Measurements from ENCODE around the gene PLEKHG4B.
"Not testable (repeated sequence)": the region's sequence is repeated elsewhere in the genome, so short reads cannot be mapped to it uniquely, and the experiment has no call there.

The PLEKHG4B gene

GRCh38 chr5:201672-202071 lies 109.7 kb downstream of the PLEKHG4B start:
- DNase-seq = peak in 1 of 42 donors; percentile 15
- intact Hi-C loops (cut with DNase I) = no loop called here

- peak in 2 of 42 donors; percentile 13 to 27 for DNase-seq
- intact Hi-C loops (cut with DNase I) = no loop called here
Observed at GRCh38 chr5:203246-203930, 111.4 kb downstream of the PLEKHG4B start.

DNA sequence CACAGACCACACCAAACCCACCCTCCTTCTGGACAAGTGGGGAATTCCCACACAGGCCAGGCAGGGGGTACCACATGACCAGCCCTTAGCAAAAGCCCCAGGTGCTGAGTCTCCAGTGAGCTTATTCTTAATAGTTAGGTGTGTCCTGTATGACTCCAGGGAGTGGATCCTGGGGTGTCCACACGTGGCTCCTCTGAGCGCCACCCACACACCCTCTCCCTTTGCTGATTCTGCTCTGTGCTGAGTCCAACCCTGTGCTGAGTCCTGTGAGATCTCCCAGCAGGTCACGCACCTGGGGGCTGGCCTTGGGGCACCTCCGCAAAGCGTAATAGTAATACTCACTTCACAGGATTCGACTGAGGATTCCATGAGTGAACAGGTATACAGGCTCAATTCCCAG lies 112.0 kb downstream of the PLEKHG4B start:
- intact Hi-C loops (cut with DNase I) = no loop called here
- peak in 2 of 42 donors; percentile 5 for DNase-seq

DNA sequence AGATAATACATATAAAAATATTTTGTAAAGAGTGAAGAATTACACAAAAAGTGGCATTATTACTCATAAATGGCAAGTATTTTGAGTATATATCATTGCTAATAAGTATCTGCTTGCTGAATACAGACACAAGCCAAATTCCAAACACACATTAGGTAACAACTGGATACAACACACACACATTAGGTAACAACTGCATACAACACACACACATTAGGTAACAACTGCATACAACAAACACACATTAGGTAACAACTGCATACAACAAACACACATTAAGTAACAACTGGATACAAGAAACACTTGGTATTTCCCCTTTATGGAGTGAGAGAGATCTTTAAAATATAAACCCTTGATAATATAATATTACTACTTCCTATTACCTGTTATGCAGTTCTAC lies 112.5 kb downstream of the PLEKHG4B start:
- DNase-seq = no peak
- intact Hi-C loops (cut with DNase I) = no loop called here

DNA sequence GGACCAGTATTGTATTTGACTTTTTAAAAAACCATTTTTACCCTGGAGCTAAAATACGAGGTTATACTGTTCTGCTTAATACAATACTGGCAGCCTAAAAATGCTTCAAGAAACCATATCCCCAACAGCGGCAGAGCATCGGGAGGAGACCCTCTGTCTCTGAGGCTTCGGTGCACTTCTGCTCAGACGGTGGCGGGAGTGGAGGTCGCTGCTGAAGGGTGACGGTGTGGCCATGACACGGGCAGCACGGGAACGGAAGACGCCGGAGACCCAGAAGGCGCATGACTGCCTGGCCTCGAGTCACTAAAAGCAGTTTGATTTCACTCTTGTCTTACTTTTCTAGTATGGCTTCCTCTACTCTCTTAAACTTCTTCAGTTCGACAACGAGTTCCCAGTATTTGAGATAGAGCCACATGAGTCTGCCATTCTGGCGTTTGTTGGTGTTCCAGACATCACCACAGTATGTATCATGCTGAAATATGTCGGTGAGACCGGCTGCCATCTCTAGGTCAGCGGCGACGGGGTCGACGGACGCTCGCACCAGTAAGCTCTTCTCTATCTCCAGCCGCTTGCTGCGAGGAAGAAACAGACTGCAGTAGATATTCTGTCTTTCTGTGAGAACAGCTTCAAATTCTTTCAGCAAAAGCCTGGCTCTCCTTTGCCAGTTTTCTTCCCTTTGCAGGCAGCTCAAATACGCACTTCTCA lies 113.2 kb downstream of the PLEKHG4B start:
- DNase-seq = peak in 1 of 42 donors; percentile 30
- intact Hi-C loops (cut with DNase I) = no loop called here

- DNase-seq = peak in 3 of 42 donors; percentile 3 to 36 (median 12)
- intact Hi-C loops (cut with DNase I) = no loop called here
Observed at GRCh38 chr5:206406-206805, 114.4 kb downstream of the PLEKHG4B start.

GRCh38 chr5:206927-207536 lies 115.1 kb downstream of the PLEKHG4B start:
- peak in 2 of 42 donors; percentile 15 to 34 for DNase-seq
- intact Hi-C loops (cut with DNase I) = no loop called here

- intact Hi-C loops (cut with DNase I) = no loop called here
- peak in 3 of 42 donors; percentile 10 to 38 (median 16) for DNase-seq
Observed at GRCh38 chr5:207599-207998, 115.6 kb downstream of the PLEKHG4B start.

GRCh38 chr5:208449-209114 lies 116.6 kb downstream of the PLEKHG4B start:
- intact Hi-C loops (cut with DNase I) = no loop called here
- DNase-seq = peak in 4 of 42 donors; percentile 4 to 30 (median 18)

- no peak for DNase-seq
- intact Hi-C loops (cut with DNase I) = no loop called here
Observed at GRCh38 chr5:213803-214395, 121.9 kb downstream of the PLEKHG4B start.

GRCh38 chr5:215256-215655 lies 123.3 kb downstream of the PLEKHG4B start:
- DNase-seq; intact Hi-C loops (cut with DNase I): not testable (repeated sequence)

DNA sequence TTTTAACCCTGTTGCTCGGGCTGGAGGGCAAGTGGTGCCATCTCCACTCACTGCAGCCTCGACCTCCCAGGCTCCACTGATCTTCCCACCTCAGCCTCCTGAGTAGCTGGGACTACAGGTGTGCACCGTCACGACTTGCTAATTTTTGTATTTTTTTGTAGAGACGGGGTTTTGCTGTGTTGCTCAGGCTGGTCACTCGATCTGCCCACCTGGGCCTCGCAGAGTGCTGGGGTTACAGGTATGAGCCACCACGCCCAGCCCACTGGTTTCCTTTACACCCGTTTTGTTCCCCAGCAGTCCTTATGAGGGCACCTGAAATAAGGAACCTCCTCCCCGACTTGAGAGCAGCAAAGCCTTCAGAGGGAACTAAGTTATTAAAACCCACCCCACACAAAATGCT lies 124.1 kb downstream of the PLEKHG4B start:
- intact Hi-C loops (cut with DNase I); DNase-seq: not testable (repeated sequence)

DNA sequence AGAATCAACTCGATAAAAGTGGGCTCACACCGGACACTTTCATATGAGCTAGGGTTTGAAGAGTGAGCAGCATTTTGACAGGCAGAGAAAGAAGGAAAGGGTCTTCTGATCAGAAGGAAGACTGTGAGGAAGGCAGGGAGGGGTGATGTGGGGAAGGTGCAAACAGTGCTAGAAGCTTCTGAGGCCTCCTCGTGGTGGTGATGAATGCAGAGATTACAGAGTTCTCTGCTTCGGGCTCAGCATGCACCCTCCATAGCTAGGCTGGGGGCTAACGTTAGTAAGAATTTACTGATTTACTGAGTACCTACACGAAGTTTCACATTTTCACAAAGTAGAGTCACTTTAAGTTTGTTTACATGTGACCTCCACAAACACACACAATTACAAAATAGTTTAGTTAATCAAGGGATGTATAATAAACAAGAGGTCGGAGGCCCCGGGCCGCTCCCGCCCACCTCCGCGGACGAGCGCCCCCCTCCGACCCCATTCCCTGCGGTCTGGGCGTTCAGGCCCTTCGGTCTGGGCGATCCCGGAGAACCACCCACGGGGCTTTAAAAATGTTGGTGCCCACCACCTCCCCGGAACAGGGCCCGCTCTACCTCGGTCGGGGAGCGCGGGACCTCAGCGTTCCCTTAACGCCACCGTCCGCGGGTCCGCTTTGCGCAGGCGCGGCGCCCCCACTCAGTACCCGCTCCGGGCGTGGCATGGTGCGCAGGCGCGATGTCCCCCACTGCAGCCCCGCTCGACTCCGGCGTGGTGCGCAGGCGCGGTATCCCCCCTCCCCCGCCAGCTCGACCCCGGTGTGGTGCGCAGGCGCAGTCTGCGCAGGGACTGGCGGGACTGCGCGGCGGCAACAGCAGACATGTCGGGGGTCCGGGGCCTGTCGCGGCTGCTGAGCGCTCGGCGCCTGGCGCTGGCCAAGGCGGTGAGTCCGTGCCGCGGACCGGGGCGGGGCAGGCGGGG lies 125.8 kb downstream of the PLEKHG4B start, which contains the start of the genes CCDC127 and SDHA:
Gene CCDC127 (minus strand): TSS at position 660 of the 963 bp plus-strand sequence. CDS start 1,304 bp downstream, outside the sequence.
Gene SDHA (plus strand): TSS at position 827 of the 963 bp plus-strand sequence. CDS start 36 bp downstream, at position 863.
- intact Hi-C loops (cut with DNase I) = not testable (repeated sequence)
- peak; percentile 75 to 98 (median 94) for DNase-seq

GRCh38 chr5:218457-219291 lies 126.7 kb downstream of the PLEKHG4B start:
- intact Hi-C loops (cut with DNase I) = no loop called here
- DNase-seq = peak in 21 of 42 donors; percentile 18 to 65 (median 35)

- DNase-seq = peak in 7 of 42 donors; percentile 10 to 57 (median 21)
- intact Hi-C loops (cut with DNase I) = no loop called here
Observed at GRCh38 chr5:219460-219863, 127.5 kb downstream of the PLEKHG4B start.

GRCh38 chr5:219991-220390 lies 128.0 kb downstream of the PLEKHG4B start:
- intact Hi-C loops (cut with DNase I) = no loop called here
- no peak for DNase-seq

Measured in head of caudate nucleus (tissue), 42 donors.